Stimulated activated CD4-positive, alpha-beta T cell treated with anti-CD3 and anti-CD28 coated beads, TNF-alpha, amount 100 ng/mL, for 1 hour (primary cell): ENCODE results near the gene ANTKMT.

ENCODE experiments used
- DNase-seq, 3 donors: peaks; one replicate each; pipeline ENCODE4 v3.0.0-alpha.2; 2020; ENCODE audit warnings: low read depth in 3 of 3, low spot score in 1 of 3

Gene ANTKMT

DNA sequence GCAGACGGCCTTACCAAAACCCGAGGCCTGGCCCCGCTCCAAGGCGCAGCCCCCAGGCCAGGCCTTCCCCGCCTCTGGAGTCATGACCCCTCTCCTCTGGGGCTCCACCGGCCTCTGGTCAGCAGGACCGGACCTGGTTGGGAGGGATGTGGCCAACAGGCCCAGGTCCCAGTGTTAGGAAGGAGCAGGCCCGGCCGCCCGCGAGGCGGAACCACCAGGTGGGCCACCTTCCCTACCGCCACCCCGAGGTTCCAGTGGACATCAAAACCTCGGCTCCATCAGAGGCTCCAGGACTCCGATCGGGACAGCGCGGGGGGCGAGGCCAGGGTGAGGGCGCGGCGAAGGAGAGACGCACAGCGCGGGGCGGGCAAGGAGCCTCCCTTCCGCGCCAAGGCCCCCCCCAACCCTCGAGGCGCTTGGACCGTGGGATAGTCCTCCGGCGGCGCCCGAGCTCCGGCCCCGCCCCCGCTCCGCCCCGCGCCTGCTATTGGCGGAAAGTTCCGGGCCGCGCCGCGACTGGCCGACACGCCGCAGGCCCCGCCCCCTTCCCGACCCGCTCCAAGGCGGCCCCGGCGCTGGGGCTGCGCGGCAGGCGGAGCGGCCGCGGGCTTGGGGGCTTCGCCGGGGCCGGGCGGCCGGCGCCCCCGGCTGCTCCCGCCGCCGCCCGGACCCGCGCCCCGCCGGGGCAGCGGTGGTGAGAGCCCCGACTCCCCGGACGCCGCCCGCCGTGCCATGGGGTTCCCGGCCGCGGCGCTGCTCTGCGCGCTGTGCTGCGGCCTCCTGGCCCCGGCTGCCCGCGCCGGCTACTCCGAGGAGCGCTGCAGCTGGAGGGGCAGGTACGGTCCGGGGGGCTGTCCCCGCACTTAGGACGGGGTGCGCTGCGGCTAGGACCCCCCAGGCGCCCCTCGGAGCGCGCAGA is 6.1 kb upstream of the ANTKMT start, which contains the start of gene METRN:
TSS of gene METRN (plus strand) at position 561 of the 919 bp plus-strand sequence. CDS start at position 733, 172 bp downstream.
- peak; percentile 74 to 88 (median 75) for DNase-seq

DNA sequence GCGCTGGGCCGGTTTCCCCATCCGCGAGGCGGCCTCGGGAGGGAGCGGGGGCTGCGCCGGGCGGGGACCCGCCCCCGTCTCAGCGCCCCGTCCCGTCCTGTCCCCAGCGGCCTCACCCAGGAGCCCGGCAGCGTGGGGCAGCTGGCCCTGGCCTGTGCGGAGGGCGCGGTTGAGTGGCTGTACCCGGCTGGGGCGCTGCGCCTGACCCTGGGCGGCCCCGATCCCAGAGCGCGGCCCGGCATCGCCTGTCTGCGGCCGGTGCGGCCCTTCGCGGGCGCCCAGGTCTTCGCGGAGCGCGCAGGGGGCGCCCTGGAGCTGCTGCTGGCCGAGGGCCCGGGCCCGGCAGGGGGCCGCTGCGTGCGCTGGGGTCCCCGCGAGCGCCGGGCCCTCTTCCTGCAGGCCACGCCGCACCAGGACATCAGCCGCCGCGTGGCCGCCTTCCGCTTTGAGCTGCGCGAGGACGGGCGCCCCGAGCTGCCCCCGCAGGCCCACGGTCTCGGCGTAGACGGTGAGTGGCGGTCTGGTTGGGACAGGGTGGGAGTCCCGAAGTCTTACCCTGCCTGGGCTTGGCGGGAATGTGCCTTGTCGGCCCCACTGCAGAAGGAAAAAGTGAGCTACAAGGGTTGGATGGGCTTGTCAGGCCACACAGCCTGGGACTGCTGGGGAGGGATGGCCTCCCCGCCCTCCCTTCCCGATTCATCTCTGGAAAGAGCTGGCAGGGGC is 5.3 kb upstream of the ANTKMT start:
- DNase-seq: no peak

DNA sequence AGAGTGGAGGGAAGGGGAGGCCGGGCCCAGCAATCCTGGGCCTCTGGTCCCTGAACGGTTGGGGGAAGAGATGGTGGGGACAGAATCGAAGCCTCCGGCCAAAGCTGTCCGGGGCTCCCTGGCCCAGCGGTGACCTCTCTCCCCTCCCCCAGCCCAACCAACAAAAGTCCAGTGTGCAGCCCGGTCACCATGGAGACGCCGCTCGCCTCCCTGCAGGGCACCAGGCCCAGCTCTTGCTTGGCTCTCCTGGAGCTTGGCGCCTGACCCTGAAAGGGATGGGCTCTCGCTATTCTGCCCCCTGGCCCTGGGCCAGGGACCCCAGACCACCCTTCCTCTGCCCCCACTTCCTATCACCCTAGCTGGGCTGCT is 4.8 kb upstream of the ANTKMT start:
- DNase-seq: no peak

DNA sequence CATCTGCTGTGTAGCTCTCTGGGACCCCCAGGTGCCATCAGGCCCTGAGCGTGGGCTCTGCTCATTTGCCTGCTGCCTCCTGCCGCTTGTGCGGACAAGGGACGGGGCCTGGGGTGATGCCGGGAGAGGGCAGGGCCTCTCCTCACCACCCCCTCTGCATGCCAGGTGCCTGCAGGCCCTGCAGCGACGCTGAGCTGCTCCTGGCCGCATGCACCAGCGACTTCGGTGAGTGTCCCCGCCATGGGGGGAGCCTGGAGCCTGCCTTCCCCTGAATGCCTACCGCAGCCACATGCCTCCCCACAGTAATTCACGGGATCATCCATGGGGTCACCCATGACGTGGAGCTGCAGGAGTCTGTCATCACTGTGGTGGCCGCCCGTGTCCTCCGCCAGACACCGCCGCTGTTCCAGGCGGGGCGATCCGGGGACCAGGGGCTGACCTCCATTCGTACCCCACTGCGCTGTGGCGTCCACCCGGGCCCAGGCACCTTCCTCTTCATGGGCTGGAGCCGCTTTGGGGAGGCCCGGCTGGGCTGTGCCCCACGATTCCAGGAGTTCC is 4.1 kb upstream of the ANTKMT start:
- DNase-seq: no peak

DNA sequence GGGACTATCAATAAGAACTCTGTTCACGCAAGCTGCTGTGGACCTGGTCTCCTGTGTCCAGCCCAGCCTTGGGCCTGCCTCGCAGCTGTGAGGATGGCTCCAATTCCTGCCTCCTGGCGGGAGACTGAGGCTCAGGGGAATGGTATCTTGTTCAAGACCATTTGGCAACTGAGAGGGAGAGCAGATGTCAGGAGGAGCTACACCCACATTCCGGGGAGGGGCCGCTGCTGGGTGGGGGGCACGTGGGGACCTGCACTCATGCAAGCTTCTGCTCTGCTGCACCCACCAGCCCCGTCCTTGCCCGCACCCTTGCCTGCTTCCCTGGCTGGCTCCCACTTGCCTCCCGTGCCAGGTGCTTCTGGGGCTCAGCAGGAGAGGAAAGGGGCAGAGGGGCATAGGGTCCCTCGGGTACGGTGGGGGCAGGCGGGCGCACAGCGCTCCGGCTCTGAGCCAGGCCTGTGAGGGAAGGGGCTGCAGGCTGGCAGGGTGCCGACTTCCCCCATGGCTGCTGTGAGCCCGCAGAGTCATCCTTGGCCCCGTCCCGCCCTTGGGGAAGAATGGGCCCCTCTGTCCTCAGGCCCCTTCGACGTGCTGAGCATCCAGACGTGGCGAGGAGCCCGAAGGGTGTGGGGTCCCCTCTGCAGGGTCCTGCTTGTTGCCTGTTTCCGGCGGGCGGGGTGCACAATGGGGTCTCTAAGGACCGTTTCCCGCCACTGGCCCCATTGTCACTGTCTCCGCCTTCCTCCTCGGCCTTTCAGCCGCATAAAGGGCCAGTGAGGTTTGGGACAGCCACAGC is 3.3 kb upstream of the ANTKMT start:
- DNase-seq: no peak

DNA sequence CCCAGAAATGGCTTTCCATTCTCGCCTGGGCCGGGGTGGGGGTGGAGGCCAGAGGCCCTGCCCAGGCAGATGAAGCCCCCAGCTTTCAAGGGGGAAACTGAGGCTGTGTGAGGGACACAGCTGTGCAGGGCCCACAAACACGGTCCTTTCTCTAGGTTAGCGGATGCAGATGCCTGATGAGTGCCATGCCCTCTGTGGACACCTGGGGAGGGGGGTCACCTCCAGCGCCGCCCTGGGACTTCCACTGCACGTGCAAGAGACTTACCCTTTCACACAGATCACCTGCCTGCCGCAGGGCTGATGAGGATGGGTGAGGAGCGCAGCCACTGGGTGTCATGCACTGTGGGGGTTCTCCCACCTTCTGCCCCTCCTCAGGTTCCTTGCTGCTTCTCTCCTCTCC is 2.6 kb upstream of the ANTKMT start:
- no peak for DNase-seq

DNA sequence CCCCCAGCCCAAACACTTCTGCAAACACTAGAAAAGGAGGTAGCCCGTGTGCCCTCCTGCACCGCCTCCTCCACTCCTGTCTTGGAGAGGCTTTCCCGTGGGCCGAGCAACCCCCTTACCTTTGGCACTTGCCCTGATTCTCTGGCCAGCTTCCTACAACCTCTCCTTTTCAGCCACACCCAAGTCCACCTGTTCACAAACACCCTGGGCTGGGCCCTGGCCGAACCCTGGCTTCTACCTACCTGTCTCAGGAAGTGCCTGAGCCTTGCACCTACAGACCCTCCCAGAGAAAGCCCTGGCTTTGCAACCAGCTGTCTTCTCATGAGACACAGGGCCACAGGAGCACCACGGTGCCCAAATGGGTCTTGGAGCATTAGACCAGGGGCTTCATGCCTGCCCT is 2.0 kb upstream of the ANTKMT start:
- no peak for DNase-seq

DNA sequence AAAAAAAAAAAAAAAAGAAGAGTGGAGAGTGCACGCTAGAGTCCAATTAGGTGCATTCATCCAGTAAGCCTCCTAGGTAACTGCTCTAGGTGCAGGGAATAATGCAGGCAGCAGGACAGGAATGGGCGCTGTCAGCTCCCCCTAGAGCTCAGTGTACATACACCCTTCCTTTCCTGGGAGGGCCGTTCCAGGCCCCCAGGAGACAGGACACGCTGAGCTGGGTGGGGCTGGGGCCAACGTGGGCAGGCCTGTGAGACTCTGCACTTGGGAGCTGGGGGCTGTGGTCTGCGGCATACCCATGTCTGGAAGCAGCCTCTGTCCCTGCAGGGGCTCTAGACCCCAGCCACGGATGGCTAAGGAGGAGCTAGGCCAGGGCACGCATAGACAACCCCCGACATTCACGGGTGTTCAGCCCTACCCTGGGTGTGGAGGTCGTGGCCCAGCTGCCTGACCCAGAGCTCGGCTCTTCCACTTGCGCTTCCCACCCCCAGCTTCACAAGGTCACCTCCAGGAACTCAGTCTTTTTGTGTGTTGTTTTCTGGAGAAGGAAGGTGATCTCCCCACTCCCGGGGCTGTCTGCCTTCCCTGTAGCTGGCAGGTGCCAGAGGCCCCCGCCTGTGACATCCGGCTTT is 1.0 kb upstream of the ANTKMT start:
- no peak for DNase-seq

DNA sequence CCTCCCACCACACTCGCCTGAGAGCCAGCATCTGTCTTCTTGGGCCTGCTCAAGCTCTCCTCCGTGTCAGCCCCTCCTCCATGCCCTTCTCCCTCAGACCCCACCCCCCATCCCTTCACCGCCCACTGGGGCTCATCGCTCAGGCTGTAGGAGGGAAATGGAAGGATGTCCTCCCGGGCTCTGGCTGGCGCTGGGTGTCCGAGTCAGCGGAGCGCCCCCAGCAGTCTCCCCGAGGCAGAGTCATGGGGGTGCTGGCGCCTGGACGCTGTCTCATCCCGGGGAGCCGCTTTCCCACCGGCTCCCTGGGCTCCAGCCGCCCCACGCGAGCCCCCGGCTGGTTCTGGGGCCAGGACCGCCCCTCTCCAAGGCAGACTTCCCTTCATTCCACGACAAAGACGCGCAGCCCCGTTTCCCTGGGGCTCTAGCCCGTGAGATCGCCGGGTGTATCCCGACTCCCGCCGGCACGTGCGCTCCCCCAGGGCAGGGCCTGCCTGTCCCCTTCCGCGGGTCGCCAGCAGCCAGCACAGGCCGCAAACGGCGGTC is 428 bp upstream of the ANTKMT start:
- no peak for DNase-seq

DNA sequence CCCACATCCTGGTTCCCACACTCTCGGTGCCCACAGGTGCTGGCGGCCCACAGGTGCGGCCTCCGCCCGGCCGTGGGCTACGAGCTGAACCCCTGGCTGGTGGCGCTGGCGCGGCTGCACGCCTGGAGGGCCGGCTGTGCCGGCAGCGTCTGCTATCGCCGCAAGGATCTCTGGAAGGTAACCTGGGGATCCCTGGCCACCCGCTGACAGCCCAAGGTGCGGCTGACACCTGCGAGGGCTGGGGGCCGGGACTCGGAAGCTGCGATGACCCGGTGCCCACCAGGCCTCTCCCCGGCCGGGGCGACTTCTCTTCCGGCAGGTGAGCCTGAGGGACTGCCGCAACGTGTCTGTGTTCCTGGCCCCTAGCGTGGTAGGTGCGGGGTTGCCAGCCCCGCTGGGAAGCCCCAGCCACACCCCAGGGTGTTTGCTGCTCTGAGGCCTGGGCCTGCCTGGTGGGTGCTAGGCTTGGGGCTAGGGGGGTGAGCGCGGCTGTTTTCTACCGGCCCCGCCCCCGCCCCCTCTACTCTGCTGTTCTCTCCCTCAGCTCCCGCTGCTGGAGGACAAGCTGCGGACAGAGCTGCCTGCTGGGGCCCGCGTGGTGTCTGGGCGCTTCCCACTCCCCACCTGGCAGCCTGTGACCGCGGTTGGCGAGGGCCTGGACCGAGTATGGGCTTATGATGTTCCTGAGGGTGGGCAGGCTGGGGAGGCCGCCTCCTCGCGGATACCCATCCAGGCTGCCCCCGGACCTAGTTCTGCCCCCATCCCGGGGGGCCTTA is 1.0 kb downstream of the ANTKMT start:
- DNase-seq: no peak

DNA sequence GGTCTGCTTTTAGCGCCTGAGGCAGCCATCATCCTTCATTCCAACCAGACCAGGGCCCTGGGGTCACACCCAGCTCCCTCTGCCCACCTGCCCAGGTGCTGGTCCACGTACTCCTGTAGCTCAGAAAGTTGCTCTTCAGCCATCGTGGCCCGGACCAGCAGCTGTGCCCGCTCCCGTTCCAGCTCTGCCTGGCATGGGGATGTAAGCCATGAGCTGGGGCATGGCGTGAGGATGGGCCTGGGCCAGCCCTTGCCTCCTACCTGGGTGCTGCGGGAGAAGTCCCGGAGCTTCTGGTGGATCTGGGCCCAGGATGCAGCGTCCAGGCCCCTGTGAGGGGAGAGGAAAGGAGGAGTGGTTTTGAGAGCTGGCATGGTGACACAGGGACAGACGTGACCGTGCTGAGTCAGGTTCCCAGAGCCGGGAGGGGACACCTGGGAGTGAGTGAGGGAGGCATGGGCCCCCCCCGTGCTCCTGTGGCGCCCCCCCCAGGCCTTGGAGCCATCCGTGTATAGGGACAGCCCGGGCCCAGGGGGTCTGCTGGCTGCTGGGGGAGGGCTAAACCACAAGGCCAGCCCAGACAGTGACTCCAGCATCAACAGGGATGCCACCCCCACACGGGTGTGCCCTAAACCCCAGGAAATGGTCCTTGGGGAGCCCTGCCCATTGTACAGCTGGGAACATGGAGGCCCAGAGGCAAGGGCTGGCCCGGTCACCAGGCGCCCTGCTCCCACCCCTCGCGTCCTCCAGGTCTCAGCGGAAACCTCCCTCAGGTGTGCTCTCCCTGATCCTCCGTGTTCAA is 2.1 kb downstream of the ANTKMT start:
- no peak for DNase-seq

DNA sequence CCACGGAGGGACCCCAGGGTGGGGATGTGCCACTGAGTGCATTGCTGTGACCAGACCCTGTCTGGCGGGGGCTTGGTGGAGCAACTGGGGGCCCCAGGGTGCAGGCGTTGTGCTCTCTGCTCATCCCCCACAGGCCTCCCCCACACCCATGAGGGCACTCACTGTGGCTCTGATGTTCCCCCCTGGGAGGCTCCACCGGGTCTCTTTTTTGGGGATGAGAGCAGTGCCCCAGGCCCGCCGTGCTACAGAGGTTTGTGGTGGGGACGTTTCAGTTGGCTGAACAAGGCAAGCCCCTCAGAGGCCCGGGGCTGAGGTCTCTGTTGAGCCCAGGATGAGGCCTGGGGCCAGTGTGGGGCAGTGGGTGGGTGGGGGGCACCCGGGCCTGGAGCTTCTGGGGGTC is 2.7 kb downstream of the ANTKMT start:
- no peak for DNase-seq

DNA sequence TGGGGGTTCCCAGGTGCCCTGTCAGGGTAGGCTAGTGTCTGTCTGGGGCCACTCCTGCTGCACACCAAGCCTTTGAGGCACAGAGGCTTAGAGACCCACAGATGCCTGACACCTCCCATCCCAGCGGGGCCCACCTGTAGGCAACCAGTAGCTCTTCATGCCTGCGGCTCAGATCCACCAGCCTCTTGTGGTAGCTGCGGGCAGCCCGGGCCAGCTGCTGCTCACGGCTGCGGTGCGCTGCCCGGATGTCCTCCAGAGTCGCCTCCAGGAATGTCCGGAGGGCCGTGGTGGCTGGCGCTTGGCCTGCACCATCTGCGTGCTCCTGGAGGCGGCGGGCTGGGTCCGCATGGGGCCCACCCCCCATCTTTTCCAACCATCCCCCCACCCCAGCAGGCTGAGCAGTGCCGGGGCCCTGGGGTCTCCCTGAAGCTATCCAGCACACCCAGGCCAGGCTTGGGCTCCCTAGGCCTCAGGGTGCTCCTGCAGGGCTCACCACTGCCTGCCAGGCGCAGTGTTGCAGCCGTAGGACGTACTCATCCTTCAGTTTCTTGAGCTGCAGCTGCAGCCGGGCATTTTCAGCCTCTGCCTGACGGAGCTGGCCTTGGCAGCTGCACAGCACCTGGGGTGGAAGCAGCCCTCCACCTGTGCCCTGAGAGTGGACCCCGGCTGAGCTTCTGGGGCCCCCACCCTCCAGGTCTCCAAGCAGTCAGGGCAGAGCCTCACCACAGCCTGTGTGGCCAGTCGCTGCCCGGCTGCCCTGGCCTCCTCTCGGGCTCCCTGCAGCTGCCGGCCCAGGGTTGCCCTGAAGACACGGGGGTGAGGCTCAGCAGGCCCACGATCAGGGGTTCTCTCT is 3.5 kb downstream of the ANTKMT start:
- no peak for DNase-seq

DNA sequence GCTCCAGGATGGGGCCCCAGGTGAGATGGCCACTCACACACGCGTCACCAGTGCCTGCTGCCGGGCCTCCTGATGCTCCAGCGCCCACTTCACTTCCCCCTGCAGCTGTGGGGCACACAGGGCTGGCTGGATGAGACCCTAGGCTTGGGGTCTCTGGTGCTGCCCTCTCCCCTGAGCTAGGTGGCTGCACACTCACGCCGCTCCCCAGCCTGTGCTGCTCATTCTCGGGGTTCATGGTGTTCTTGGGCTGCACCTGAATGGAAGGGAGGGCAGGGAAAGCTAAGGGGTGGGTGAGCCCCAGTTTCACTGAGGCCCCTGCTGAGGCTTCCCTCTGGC is 4.1 kb downstream of the ANTKMT start:
- DNase-seq: no peak

DNA sequence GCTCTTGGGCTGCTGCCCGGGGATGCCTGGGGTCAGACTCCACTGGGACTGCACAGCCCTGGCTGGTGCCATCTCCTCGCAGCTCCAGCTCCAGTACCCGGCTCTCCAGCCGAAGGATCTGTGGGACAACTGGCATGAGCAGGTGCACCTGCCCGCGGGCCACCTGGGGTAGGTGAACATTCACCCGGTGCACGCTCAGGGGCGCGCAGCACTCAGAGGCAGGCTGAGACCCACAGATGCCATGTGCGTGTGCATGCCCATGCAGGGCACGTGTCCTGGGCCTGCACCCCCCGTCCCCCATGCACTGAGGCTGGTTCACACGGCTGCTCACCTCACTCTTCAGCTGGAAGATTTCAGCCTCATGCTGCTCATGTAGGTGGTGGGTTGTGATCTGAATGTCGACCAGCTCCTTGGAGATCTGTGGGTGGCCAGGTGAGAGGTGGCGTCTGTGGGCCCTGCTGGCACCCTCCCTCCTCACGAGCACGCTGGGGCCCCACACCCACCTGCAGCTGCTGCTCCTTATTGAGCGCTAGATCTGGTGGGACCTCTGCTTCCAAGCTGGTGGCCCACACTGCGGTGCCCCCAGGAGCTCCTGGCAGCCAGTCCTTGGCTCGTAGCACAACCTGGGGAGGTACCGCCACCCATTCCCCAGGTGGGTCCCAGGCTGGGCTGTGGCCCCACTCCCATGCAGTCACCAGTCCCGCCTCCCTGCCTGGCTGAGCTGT is 4.7 kb downstream of the ANTKMT start:
- no peak for DNase-seq

DNA sequence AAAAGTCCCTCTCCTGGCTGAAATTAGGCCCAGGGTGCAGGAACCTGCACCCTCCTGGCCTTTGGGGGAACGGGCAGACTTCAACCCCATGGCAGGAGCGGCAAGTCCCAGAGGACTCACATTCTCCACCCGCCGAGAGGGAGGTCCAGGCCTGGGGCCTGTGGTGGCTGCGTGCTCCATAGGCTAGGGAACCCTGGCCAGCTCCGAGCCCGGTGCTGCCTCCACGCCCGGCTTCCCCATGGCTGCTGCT is 5.2 kb downstream of the ANTKMT start:
- DNase-seq: no peak

DNA sequence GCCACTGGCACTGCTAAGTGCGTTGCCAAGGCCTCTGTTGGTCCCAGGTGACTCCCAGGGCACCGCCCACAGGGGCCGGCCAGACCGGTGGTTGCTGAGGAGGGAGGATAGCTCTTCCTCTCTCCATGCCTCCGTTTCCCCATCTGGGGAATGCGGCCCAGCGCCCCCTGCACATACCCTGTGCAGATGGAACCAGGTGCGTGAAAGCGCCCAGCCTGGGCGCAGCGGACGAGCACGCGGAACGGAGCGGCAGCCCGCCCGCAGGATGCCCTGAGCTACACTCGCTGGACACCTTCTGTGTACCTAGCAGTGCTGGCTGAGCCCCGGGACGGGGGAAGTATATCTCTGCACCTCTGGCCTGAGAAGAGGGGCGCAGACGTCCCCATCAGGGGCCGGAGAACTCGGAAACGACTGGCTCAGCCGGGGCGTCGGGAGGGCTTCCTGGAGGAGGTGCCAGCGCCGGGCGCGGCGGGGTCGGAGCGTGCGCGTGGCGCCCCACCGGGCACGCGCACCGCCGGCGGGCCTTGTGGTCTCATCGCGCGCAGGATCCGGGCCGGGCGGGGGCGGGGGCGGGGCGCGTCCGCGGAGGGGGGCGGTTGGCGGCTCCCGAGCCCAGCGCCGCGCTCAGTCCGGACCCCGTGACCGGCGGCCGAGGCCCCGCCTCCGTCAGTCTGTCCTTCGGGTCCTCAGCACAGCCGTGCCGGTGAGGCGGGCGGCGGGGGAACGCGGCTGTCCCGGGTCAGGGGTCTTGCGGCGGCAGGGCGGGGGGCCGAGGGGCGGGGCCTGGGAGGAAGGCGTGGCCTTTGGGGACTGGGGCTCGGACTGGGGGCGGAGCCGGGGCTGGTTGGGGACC is 5.7 kb downstream of the ANTKMT start, which contains the start of the genes CCDC78 and HAGHL:
TSS of gene CCDC78 (minus strand) at position 6 of the 853 bp plus-strand sequence. CDS start 76 bp downstream, outside the sequence.
TSS of gene HAGHL (plus strand) at position 669 of the 853 bp plus-strand sequence. CDS start 404 bp downstream, outside the sequence.
- DNase-seq: peak in 1 of 3 donors; percentile 50
